Coronary artery (tissue), 2 donors: ENCODE results near the gene SYT9.

Experiments used
- DNase-seq: peaks from one replicate; pipeline ENCODE4 v3.0.0-alpha.2; 2017; ENCODE audit warnings: low spot score
- H3K27ac ChIP-seq, 2 donors: fragments of 200-600 bp; sonication (generic); one replicate each; pipeline ENCODE4 v1.5.1; 2016 to 2019
- H3K4me3 ChIP-seq: fragments of 200-600 bp; sonication (generic); 2 replicates; pipeline ENCODE4 v1.5.1; 2016; ENCODE audit warnings: mild to moderate bottlenecking, moderate library complexity
- CTCF ChIP-seq: fragments of 200-600 bp; sonication (generic); IDR thresholded peaks from one replicate; pipeline ENCODE4 v1.5.1; 2019; ENCODE audit warnings: antibody characterized with exemption

The SYT9 gene

GRCh38 chr11:7383406-7383805 is 131.7 kb downstream of the SYT9 start:
- no peak for DNase-seq
- Histone ChIP-seq H3K4me3 (no peak overlapping the region), H3K27ac (no peak overlapping the region)
- TF ChIP-seq CTCF = no peak

- TF ChIP-seq CTCF = no peak
- H3K27ac ChIP-seq = no peak overlapping the region
These were observed 133.0 kb downstream of the SYT9 start for GRCh38 chr11:7384691-7385090.

GRCh38 chr11:7385532-7385931 is 133.8 kb downstream of the SYT9 start:
- Histone ChIP-seq H3K4me3 (no peak overlapping the region), H3K27ac (no peak overlapping the region)
- DNase-seq = no peak
- no peak for TF ChIP-seq CTCF

More at GRCh38 chr11:7384691-7385090, 133.0 kb downstream of the SYT9 start:
- DNase-seq = no peak
- H3K4me3 ChIP-seq = no peak overlapping the region

- Histone ChIP-seq H3K4me3 (no peak overlapping the region), H3K27ac (no peak overlapping the region)
- no peak for TF ChIP-seq CTCF
- DNase-seq = no peak
These were observed 162.5 kb downstream of the SYT9 start for GRCh38 chr11:7413961-7414915.

- no peak for TF ChIP-seq CTCF
- H3K27ac ChIP-seq = no peak overlapping the region
- DNase-seq = no peak
- H3K4me3 ChIP-seq = no peak overlapping the region
These were observed 163.5 kb downstream of the SYT9 start for GRCh38 chr11:7414973-7415817.

GRCh38 chr11:7416080-7416479 is 164.4 kb downstream of the SYT9 start:
- Histone ChIP-seq H3K4me3 (no peak overlapping the region), H3K27ac (no peak overlapping the region)
- no peak for TF ChIP-seq CTCF
- no peak for DNase-seq
